ENCODE data around the gene DDX59.
"Not testable (repeated sequence)": the region's sequence is repeated elsewhere in the genome, so short reads cannot be mapped to it uniquely, and the experiment has no call there.

Gene DDX59

DNA sequence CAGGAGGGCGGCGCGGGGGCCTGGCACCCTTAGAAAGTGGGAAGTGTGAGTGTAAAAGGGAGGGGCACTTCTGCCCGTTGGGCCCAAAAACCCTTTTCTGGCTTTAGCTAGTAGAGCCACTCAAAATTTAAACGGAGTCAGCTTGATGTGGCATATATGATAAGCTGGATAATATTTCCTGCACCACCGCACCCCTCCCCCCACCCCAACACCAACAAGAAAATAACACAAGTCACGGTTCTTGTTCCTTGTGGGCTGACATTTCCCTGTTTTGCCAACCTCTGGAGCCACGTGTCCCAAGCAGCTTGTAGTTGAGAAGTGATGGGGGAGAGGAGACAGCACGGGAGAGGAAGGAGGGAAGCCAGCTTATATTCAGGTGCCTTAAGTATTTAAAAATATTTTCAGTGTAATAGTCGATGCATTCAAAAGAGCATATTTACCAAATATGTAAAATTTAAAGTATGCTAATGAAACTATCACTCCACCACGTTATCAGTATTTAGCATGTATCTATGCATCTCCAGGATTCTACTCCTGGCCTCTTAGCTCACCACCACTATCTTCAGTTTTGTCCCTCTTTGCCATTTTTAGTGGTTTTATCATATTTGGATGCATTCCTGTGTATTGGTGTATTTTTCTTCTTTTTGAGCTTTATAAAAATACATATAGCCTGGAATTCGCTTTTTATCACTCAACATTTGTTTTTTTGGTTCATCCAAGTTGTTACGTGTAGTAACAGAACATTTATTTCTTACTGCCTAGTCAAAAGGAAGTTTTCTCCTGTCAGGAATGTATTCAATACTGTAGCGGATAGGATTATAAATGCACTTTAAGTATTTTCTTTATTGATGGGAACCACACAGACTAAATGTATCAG lies 773 bp upstream of the DDX59 start:
- DNase-seq (ENCODE audit: low spot score), result peak; percentile 44

DNA sequence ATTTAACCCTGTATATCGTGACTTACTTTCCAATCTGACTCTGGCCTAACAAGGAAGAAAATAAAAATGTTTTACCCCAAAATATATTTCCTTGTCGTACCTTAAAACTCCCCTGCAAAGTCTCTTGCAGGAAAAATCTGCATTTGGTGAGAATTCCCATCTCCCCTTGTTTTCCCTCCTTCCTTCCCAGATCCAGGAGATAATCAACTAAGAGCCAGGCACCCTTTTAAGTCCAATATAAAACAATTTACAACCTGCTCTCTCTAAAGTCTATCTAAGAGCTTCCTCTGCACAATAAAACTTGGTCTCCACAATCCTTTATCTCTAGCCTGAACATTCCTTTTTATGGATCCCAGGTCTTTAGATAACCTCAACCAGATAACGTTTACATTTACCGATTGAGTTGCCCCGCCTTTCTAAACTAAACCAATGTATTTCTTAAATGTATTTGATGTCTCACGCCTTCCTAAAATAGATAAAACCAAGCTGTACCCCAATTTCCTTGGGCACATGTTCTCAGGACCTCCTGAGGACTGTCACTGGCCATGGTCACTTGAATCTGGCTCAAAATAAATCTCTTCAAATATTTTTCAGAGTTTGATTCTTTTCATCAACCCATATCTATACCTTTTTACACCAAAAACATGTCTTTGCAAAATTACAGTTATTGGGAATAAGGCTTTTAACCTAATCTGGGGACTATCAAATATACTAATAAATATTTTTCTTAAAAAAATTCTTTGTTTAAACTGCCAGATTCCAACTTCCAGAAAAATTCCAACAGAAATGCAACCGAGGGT lies 993 bp downstream of the DDX59 start:
- no peak for DNase-seq (ENCODE audit: low spot score)

DNA sequence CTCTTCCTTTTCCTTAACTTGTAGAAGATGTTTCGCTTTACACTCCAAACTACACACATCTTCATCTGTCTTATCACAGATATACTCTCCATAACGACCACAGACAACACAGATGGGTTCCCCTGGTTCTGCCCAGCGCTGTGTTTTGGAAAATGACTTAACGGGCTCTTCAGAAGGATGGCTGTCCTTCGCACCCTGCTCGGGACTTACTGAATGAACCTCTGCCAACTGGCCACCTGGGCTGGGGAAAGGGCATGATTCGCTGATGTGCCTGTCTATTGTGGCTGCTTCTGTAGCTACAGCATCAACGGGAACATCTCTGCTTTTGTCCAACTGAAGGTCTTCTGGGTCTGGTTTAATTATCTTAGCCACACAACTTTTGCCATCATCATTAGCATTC lies 3.4 kb downstream of the DDX59 start:
- no peak for DNase-seq (ENCODE audit: low spot score)

DNA sequence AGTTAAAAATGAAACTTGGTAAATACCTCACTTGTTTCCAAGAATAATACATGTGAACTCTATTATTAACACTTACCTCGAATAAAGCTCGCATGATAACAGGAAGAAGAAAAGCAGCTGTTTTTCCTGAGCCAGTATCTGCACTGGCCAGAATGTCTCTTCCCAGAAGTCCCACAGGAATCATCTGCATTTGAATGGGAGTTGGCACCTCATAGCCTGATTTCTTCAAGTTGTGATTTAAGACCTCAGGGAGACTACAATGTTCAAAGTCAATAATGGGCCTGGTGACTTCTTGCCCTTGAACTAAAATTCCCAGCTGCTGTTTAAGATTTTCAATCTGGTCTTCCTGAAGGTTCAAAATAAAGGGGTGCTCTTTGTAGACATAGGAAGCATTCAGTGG lies 3.8 kb downstream of the DDX59 start:
- DNase-seq (ENCODE audit: low spot score), result no peak

DNA sequence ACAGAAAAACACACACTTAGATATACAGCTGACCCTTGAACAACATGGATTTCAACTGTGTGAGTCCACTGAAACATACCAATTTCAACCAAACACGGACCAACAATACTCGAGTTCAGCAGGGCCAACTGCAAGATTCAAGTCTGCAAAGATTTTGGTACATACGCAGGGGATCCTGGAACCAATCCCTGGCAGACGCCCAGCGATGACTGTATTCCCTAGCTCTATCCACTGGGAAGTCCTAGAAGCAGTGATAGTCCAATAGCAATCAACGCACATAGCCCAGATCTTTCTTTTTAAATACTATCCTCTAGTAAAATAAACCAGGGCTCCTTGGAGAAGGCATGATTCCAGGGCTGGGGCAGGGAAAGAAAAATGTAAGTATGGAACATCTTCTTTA lies 9.0 kb downstream of the DDX59 start:
- DNase-seq (ENCODE audit: low spot score), result no peak

DNA sequence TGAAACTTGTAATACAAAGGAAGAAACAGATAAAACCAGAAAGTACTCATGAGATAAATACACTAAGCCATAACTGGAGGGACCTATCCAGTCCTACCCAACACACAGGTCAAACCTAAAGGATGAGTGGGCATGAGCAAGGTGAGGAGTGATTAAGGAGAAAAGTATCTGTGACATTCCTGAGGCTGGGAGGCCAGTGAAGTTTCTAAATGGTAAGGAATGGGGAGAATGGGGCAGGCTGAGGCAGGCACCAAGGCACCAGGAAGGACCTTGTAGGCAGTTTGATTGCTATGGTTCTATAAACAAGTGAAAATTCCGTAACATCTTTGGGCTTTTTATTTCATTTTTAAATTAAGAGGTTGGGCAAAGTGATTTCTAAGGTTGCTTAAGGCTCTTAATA lies 10.4 kb downstream of the DDX59 start:
- DNase-seq (ENCODE audit: low spot score), result no peak

DNA sequence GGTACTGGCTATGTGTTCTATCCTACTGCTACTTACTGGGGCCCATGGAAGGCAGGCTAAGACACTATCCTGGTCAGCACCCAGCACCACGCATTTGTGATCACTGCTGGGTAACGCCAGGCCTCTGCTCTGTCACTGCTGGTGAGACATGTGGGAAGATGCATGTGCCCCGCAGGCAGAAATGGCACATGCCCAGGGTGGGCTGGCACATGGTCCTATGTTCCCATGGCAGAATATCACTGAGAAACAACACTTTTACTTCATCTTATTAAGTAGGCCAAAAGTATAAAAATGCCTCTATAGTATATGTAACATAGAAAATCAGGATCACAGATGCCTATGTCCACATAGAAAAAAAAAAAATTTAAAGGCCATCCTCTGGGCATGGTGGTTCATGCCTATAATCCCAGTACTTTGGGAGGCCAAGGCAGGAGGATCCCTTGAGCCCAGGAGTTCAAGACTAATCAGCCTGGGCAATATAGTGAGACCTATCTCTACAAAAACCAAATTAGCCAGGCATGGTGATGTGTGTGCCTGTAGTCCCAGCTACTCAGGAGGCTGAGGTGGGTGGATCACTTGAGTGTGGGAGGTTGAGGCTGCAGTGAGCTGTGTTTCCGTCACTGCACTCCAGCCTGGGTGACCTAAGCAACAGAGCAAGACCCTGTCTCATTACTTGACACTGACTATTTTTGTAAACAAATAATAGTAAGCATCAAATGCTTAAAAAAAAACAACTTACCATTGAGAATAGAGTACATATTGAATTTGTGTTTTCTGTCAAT lies 11.5 kb downstream of the DDX59 start:
- DNase-seq (ENCODE audit: low spot score), result no peak

DNA sequence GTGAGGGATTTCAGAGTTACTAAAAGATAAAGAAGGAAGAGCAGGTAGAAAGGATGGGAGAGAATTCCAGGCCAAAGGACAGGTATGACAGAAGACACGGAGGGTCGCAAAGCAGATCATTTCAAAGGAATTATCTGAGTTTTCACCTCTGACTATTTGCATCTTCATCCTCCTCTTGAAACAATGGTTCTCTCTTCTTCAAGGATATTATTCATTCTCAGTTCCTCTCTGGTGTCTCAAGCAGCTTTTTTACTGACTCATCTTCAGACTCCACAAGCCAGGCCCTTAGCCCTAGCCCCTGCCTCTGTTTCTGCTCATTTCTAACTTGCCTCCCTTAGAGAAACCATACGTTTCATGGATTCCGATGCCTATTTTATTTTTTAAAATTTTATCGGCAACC lies 15.0 kb downstream of the DDX59 start:
- DNase-seq (ENCODE audit: low spot score), result no peak

DNA sequence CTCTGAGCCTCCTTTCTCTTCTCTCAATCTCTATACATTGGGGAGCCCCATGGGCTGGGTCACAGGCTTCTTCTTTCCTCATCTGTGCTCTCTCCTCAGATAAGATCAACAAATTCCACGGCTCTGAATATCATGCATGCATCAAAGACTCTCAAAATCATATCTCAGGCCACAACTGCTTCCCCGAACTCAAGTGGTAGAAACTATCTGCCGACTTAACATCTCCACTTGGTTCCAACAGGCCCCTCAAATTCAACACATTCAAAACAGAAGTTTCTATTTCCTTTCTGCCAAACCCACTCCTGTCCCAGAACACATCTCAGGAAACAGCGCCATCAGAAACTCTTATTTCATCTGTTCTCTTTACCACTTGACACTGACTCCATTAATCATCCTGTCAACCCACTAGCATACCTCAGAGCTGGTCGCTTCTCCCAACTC lies 16.7 kb downstream of the DDX59 start:
- no peak for DNase-seq (ENCODE audit: low spot score)

DNA sequence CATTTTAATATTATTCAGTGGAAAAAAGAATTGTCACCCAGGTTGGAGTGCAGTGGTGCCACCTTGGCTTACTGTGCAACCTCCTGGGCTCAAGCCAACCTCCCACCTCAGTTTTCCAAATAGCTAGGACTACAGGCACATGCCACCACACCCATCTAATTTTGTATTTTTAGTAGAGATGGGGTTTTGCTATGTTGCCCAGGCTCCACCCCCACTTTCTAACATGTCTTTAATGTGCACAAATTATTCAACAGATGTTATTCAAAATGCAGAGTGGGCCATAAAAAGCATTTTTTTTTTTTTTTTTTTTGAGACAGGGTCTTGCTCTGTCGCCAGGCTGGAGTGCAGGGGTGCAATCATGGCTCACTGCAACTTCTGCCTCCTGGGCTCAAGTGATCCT lies 17.3 kb downstream of the DDX59 start:
- no peak for DNase-seq (ENCODE audit: low spot score)

DNA sequence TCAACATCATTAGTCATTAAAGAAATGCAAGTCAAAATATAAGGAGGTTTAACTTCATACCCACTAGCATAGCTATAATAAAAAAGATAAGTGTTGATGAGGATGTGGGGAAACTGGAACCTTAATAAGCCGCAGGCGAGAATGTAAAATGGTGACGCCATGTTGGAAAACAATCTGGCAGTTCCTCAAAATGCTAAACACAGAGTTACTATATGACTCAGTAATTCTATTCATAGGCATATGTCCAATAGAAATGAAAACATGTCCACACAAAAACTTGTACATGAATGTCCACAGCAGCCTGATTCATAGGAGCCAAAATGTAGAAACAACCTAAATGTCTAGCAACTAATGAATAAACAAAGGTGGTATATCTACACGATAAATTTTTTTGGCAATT lies 23.2 kb downstream of the DDX59 start:
- DNase-seq (ENCODE audit: low spot score), result no peak

DNA sequence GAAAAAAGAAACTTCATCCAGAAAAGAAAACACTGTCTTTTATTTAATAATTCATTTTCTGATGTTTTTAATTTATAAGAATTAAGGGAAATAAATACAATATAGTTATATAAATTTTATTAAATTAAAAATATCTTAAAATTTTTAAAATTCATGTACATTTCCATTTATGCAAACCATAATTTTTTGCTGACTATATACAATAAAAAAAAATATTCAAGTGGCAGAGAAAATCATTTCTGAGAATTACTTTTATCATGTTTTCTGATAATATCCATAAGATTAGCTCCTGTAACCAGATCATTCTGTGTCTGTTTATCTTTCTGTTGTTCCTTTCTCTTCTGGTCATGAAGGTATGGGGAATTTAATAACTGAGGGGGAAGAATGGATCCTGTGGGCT lies 25.7 kb downstream of the DDX59 start:
- no peak for DNase-seq (ENCODE audit: low spot score)

DNA sequence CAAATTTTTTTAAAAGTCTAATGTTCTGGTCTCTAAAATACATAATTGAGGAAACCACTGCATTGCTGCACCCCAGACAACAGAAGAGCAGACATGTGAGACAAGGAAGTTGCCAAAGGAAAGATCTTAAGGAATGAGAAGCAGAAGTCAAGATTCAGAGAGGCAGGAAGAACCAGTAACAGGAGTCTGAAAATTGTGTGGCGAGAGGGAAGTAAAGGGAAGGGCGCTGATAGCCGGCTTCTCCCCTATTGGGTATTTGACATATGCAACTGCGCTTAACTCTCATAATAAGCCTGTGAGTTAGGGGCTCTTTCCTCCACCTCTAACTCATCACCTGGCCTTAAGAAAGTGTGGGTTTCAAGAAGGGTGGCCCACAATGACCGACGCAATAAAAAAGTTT lies 27.2 kb downstream of the DDX59 start:
- no peak for DNase-seq (ENCODE audit: low spot score)

DNA sequence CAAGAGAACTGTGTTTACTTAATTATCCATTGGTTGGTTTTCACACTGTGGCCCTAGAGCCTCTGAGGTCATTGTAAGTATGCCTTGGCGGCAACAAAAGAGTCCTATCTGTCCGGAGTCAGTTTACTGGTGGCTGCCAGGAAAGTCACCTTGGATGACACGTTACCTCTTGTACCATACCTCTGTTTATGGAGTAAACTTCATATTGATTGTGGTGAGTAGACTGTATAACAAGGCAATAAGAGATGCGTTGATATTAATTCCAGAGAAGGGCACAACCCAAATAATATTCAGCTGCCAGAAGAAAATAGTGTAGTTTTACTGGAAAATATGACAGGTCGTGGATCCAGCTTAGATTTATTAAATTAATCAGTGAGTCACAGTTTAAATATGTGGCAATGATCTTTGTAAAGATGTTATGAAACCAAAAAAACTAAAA lies 28.7 kb downstream of the DDX59 start:
- no peak for DNase-seq (ENCODE audit: low spot score)

DNA sequence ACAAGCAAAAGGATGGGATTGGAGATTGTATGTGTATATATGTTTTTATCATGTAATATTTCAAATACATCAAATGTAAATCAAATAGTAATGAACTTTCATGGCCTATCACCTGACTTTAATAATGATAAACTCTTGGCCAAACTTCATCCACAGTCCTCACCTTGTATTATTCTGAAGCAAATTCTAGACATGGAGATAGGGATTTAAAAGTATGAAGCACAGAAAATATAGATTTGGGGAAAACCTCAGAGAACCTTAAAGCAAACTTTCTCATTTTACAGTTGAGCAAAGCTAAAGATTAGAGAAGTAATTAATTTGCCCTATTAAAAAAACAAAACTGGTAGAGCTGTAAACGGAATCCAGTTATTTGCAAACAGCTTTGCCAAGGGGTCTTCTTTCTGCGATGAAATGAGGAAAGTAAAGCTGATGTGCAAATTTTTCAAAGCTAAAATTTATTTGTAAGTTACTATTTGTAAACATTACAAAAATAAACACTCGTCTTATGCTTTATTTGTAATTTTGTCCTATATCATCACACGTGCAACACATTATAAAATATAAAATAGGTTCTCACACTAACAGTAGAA lies 29.2 kb downstream of the DDX59 start:
- no peak for DNase-seq (ENCODE audit: low spot score)

DNA sequence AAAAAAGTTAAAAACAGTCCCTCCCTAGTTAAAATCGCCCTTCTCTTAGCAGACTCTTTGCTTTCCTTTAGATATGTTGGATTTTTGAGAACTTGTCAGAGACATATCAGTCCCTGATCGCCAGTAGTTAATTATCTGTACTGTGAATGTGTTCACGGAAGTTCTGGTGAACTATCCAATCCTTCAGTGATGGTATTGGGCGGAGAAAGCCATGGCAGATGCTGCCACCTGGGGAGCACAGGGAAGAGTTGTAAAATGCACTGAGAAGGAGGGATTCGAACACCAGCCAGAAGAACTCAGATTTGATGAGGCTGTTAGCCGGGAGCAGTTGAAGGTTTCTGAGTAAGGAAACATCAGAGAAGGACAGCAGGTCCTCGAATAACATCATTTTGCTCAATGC lies 31.6 kb downstream of the DDX59 start:
- no peak for DNase-seq (ENCODE audit: low spot score)

DNA sequence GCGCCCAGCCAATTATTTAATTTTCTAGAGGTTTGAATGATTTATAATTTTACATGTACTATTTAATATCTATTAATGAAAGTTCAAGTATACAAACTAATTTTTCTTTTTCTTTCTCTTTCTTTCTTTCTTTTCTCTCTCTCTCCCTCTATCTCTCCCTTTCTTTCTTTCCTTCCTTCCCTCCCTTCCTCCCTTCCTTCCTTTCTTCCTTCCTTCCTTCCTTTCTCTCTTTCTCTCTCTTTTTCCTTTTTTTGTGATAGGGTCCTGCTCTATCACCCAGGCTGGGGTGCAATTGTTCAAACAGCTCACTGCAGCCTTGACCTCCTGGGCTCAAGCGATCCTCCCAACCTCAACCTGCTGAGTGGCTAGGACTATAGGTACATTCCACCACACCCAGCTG lies 33.0 kb downstream of the DDX59 start:
- no peak for DNase-seq (ENCODE audit: low spot score)

DNA sequence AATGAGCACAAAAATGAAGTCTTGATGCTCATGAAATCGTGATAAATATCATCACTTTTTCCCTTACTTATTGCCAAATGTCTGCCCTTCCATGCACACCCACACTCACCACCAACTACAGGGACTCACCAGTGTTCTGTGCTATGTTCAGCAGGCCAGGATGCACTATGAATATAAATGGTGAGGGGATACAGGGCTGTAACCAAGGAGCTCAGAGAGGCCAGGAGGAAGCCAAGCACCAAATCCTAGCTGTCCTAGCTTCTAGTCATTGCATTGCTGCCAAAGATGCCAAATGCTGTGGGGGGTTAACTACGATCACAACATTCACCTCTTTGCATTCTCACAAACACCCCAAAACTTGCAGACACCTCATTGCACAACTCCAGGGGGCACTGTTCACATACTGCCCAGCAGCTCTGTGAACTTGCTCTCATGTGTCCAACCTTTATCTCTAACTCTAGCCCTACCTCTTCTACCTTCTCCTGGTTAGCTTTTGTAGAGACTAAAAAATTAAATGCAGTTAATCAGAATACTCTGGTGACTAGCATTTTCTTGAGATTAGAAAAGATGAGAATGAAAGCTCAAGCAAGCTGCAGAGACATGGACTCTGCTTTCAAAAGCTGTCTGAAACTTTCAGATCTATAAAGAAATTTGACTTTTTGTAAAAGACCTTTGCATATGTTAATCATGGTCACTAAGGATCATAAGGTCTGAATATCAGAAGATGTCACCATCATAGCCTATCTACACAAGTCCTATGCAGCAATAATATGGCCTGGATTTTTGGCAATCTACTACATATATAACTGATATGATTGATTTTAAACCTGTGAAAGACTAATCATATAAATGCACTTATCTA lies 35.2 kb downstream of the DDX59 start:
- no peak for DNase-seq (ENCODE audit: low spot score)

DNA sequence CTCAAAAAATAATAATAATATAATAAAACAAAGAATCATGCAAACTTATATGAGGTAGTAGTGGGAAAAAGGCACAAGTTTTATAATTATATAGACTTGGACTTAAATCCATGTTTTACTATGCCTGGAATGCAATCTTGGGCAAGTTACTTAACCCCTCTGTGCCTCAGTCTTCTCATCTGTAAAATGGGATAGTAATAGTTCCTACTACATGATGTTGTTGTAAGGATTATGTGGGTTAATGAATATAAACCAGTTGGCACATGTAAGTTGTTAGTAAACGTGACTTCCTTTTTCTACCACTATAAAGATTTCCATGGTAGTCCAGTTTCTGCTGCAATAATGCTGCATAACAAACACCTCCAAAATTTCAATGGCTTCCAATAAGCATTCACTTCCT lies 38.3 kb downstream of the DDX59 start:
- no peak for DNase-seq (ENCODE audit: low spot score)

DNA sequence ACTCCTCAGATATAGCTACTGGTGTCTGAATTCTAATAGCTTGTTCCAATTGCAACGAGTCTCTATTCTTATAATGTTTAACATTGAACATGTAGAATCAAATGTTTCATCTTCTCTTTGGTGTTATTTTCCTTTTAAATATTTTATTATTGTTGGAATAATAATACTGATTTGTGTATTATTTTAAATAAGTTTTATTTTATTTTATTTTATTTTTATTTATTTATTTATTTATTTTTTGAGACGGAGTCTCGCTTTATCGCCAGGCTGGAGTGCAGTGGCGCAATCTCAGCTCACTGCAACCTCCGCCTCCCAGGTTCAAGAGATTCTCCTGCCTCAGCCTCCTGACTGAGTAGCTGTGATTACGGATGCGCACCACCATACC lies 39.2 kb downstream of the DDX59 start:
- not testable (repeated sequence) for DNase-seq (ENCODE audit: low spot score)

DNA sequence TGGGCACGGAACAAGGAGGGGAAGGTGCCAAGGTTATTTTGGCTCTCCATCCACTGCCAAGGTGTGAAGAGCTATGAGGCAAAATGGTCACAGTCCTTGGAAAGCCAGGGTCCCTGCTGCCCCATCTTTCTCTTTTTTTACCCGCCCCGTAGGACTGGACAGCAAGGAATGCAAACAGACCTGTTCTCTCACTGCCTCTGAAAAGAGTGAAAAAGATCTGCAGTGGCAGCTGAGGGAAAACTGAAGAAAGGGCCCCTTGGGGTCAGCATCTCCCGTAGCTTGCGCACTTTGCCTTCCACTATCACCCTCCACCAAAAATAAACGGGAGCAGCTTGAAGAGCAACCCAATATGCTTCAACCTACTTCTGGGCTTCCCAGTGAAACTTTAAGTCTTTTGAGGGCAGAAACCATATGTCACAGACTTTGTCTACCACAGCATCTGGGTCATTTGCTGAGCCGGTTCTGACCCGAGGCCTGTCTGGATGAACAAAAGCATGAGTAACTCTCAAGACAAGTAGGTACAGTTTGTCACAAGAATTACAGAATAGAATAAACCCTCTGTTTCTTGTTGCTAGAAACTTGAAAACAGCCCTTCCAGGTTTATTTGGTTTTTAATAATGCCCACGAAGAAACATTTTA lies 39.7 kb downstream of the DDX59 start:
- no peak for DNase-seq (ENCODE audit: low spot score)

Measured in HuH-7.5 (cell line).